GM23338 (cell line): ENCODE data around the gene ARHGEF16. TPM values are rescaled to one million over a fixed set of nuclear protein-coding genes. Genes with fewer than 3 reads are reported as not detected.

ENCODE experiments used
- ATAC-seq: fragments of 200-7000 bp; cut with Tn5 transposase; 3 replicates; pipeline ENCODE4 v1.9.1; 2020
- DNase-seq: peaks from one replicate; pipeline ENCODE4 v3.0.0-alpha.2; 2015; ENCODE audit warnings: low spot score
- H2AFZ ChIP-seq: fragments of 200-600 bp; sonication (generic); 2 replicates; pipeline ENCODE4 v1.8.0; 2016; ENCODE audit warnings: antibody characterized with exemption, mild to moderate bottlenecking, moderate library complexity
- H3F3A ChIP-seq: fragments of 200-600 bp; sonication (generic); replicated peaks from 2 replicates; pipeline ENCODE4 v1.8.0; 2017; ENCODE audit warnings: antibody characterized with exemption, mixed run types, low read depth
- H3K27ac ChIP-seq: fragments of 200-600 bp; sonication (generic); 2 replicates; pipeline ENCODE4 v1.6.1; 2016; ENCODE audit warnings: low read depth
- H3K27me3 ChIP-seq: fragments of 200-600 bp; sonication (generic); 2 replicates; pipeline ENCODE4 v1.8.0; 2016; ENCODE audit warnings: mild to moderate bottlenecking, mixed run types, moderate library complexity; ENCODE audit not compliant: insufficient read depth
- H3K36me3 ChIP-seq: fragments of 200-600 bp; sonication (generic); 2 replicates; pipeline ENCODE4 v1.8.0; 2016; ENCODE audit warnings: mild to moderate bottlenecking; ENCODE audit not compliant: insufficient read depth
- H3K4me1 ChIP-seq: fragments of 200-600 bp; sonication (generic); 2 replicates; pipeline ENCODE4 v1.8.0; 2016; ENCODE audit warnings: mild to moderate bottlenecking, moderate library complexity; ENCODE audit not compliant: insufficient read depth
- H3K4me2 ChIP-seq: fragments of 200-600 bp; sonication (generic); 2 replicates; pipeline ENCODE4 v1.7.1; 2017; ENCODE audit warnings: mixed run types
- H3K4me3 ChIP-seq: fragments of 200-600 bp; sonication (generic); 2 replicates; pipeline ENCODE4 v1.6.1; 2016; ENCODE audit warnings: mixed run types
- H3K79me2 ChIP-seq: fragments of 200-600 bp; sonication (generic); replicated peaks from 2 replicates; pipeline ENCODE4 v1.8.0; 2017; ENCODE audit warnings: mild to moderate bottlenecking; ENCODE audit not compliant: insufficient read depth
- H3K9me2 ChIP-seq: fragments of 200-600 bp; sonication (generic); 2 replicates; pipeline ENCODE4 v1.8.0; 2017; ENCODE audit not compliant: insufficient read depth
- H4K20me1 ChIP-seq: fragments of 200-600 bp; sonication (generic); replicated peaks from 2 replicates; pipeline ENCODE4 v1.8.0; 2017; ENCODE audit warnings: mild to moderate bottlenecking; ENCODE audit not compliant: insufficient read depth
- H3K27ac Mint-ChIP-seq: 2 replicates; pipeline ENCODE4 v1.8.0; 2020; ENCODE audit warnings: inconsistent platforms, mild to moderate bottlenecking, moderate library complexity, mixed read lengths
- H3K27me3 Mint-ChIP-seq: 3 replicates; pipeline ENCODE4 v1.8.0; 2022; ENCODE audit warnings: low read depth, mild to moderate bottlenecking, moderate library complexity, mixed read lengths, inconsistent platforms; ENCODE audit not compliant: insufficient read depth, poor library complexity
- H3K36me3 Mint-ChIP-seq: 3 replicates; pipeline ENCODE4 v1.8.0; 2021; ENCODE audit warnings: low read depth, mild to moderate bottlenecking, inconsistent platforms, moderate library complexity, mixed read lengths
- H3K4me1 Mint-ChIP-seq: 3 replicates; pipeline ENCODE4 v1.8.0; 2020; ENCODE audit warnings: mild to moderate bottlenecking, inconsistent platforms, mixed read lengths
- H3K4me3 Mint-ChIP-seq: 3 replicates; pipeline ENCODE4 v1.8.0; 2021; ENCODE audit warnings: moderate library complexity, mild to moderate bottlenecking, inconsistent platforms, mixed read lengths
- H3K9me3 Mint-ChIP-seq: 3 replicates; pipeline ENCODE4 v1.8.0; 2020; ENCODE audit warnings: moderate library complexity, mild to moderate bottlenecking, inconsistent platforms, mixed read lengths
- CREB1 ChIP-seq: fragments of 250-450 bp; sonication (Bioruptor Pico); IDR thresholded peaks from 2 replicates; pipeline ENCODE4 v1.5.0; 2020; ENCODE audit warnings: low read depth, mild to moderate bottlenecking, moderate library complexity
- EZH2 ChIP-seq: fragments of 200-600 bp; sonication (generic); IDR thresholded peaks from one replicate; pipeline ENCODE4 v1.8.0; 2017; ENCODE audit warnings: antibody characterized with exemption, mild to moderate bottlenecking, low read depth; ENCODE audit not compliant: unreplicated experiment
- JUNB ChIP-seq: IDR thresholded peaks from one replicate; pipeline ENCODE4 v1.6.1; 2016; ENCODE audit warnings: antibody characterized with exemption; ENCODE audit not compliant: unreplicated experiment
- NANOG ChIP-seq: IDR thresholded peaks from 2 replicates; pipeline ENCODE4 v1.6.1; 2016; ENCODE audit warnings: antibody characterized with exemption, borderline replicate concordance
- POLR2AphosphoS5 ChIP-seq: IDR thresholded peaks from 2 replicates; pipeline ENCODE4 v1.6.1; 2016; ENCODE audit warnings: antibody characterized with exemption, low read depth
- ZNF114 ChIP-seq: fragments of 250-450 bp; sonication (Bioruptor Pico); IDR thresholded peaks from 2 replicates; pipeline ENCODE4 v1.5.0; 2020; ENCODE audit warnings: mild to moderate bottlenecking, moderate library complexity
- ZNF331 ChIP-seq: fragments of 250-450 bp; sonication (Bioruptor Pico); IDR thresholded peaks from 2 replicates; pipeline ENCODE4 v1.5.0; 2020; ENCODE audit warnings: low read depth, mild to moderate bottlenecking, moderate library complexity
- polyA plus RNA-seq: library from polyadenylated mRNA; unstranded; fragments of >200 nt; fragmentation: Nextera tagmentation; extraction: Ambion mirVana; gene quantifications from 2 replicates; pipeline ENCODE4 v1.2.1, GENCODE V29; 2016
- total RNA-seq: library from RNA; depleted of rRNA; stranded (reverse); fragments of >200 nt; shearing (Covaris generic); gene quantifications from 2 replicates; pipeline ENCODE4 v1.2.3, GENCODE V29; 2014
- TF ChIP-seq, protein P1 (sequence below): IDR thresholded peaks from 2 replicates; pipeline ENCODE4 v1.6.1; 2016; ENCODE audit warnings: antibody characterized with exemption
- TF ChIP-seq, protein P2 (sequence below): IDR thresholded peaks from one replicate; pipeline ENCODE4 v1.6.1; 2018; ENCODE audit warnings: antibody characterized with exemption; ENCODE audit not compliant: unreplicated experiment
- TF ChIP-seq, protein P3 (sequence below): fragments of 250-450 bp; sonication (Bioruptor Pico); IDR thresholded peaks from 2 replicates; pipeline ENCODE4 v1.5.0; 2020; ENCODE audit warnings: mild to moderate bottlenecking, moderate library complexity
- TF ChIP-seq, protein P4 (sequence below), 2 experiments: fragments of 200-600 bp in 1 of 2; sonication (generic) in 1 of 2; conservative IDR thresholded peaks; 2 replicates each; pipeline versions ENCODE4 v1.5.1 to v1.6.1; 2016 to 2017; ENCODE audit warnings: antibody characterized with exemption in 2 of 2, low read depth in 2 of 2, mild to moderate bottlenecking in 2 of 2, moderate library complexity in 1 of 2

Gene ARHGEF16
- total and polyA plus RNA-seq, 2 experiments from 2014 or later = 12.2 to 29.3 TPM

DNA sequence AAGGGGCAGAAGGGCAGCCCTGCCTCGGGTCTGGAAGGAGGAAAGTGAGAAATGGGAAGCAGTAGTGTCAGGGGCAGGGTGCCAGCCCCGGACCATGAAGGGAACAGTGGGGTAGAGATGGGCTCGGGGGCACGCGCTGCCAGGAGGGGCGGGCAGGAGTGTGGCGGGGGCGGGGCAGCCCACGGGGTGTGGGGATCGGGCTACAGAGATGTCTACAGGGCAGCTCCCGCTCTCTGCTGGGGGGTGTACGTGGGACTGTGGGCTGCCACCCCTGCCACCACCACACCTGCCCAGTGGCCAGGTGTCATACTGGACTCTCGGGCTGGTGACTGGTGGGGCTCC, 7.4 kb downstream of the ARHGEF16 start:
- no peak for ATAC-seq
- TF ChIP-seq EZH2 = no peak
- TF ChIP-seq ZNF331 = no peak
- TF ChIP-seq, protein P1, sequence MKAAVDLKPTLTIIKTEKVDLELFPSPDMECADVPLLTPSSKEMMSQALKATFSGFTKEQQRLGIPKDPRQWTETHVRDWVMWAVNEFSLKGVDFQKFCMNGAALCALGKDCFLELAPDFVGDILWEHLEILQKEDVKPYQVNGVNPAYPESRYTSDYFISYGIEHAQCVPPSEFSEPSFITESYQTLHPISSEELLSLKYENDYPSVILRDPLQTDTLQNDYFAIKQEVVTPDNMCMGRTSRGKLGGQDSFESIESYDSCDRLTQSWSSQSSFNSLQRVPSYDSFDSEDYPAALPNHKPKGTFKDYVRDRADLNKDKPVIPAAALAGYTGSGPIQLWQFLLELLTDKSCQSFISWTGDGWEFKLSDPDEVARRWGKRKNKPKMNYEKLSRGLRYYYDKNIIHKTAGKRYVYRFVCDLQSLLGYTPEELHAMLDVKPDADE = no peak
- no peak for TF ChIP-seq NANOG
- TF ChIP-seq, protein P2, sequence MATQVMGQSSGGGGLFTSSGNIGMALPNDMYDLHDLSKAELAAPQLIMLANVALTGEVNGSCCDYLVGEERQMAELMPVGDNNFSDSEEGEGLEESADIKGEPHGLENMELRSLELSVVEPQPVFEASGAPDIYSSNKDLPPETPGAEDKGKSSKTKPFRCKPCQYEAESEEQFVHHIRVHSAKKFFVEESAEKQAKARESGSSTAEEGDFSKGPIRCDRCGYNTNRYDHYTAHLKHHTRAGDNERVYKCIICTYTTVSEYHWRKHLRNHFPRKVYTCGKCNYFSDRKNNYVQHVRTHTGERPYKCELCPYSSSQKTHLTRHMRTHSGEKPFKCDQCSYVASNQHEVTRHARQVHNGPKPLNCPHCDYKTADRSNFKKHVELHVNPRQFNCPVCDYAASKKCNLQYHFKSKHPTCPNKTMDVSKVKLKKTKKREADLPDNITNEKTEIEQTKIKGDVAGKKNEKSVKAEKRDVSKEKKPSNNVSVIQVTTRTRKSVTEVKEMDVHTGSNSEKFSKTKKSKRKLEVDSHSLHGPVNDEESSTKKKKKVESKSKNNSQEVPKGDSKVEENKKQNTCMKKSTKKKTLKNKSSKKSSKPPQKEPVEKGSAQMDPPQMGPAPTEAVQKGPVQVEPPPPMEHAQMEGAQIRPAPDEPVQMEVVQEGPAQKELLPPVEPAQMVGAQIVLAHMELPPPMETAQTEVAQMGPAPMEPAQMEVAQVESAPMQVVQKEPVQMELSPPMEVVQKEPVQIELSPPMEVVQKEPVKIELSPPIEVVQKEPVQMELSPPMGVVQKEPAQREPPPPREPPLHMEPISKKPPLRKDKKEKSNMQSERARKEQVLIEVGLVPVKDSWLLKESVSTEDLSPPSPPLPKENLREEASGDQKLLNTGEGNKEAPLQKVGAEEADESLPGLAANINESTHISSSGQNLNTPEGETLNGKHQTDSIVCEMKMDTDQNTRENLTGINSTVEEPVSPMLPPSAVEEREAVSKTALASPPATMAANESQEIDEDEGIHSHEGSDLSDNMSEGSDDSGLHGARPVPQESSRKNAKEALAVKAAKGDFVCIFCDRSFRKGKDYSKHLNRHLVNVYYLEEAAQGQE = no peak
- TF ChIP-seq ZNF114 (CRISPR knock-in tag) = no peak
- TF ChIP-seq POLR2AphosphoS5 = no peak
- TF ChIP-seq, protein P3, sequence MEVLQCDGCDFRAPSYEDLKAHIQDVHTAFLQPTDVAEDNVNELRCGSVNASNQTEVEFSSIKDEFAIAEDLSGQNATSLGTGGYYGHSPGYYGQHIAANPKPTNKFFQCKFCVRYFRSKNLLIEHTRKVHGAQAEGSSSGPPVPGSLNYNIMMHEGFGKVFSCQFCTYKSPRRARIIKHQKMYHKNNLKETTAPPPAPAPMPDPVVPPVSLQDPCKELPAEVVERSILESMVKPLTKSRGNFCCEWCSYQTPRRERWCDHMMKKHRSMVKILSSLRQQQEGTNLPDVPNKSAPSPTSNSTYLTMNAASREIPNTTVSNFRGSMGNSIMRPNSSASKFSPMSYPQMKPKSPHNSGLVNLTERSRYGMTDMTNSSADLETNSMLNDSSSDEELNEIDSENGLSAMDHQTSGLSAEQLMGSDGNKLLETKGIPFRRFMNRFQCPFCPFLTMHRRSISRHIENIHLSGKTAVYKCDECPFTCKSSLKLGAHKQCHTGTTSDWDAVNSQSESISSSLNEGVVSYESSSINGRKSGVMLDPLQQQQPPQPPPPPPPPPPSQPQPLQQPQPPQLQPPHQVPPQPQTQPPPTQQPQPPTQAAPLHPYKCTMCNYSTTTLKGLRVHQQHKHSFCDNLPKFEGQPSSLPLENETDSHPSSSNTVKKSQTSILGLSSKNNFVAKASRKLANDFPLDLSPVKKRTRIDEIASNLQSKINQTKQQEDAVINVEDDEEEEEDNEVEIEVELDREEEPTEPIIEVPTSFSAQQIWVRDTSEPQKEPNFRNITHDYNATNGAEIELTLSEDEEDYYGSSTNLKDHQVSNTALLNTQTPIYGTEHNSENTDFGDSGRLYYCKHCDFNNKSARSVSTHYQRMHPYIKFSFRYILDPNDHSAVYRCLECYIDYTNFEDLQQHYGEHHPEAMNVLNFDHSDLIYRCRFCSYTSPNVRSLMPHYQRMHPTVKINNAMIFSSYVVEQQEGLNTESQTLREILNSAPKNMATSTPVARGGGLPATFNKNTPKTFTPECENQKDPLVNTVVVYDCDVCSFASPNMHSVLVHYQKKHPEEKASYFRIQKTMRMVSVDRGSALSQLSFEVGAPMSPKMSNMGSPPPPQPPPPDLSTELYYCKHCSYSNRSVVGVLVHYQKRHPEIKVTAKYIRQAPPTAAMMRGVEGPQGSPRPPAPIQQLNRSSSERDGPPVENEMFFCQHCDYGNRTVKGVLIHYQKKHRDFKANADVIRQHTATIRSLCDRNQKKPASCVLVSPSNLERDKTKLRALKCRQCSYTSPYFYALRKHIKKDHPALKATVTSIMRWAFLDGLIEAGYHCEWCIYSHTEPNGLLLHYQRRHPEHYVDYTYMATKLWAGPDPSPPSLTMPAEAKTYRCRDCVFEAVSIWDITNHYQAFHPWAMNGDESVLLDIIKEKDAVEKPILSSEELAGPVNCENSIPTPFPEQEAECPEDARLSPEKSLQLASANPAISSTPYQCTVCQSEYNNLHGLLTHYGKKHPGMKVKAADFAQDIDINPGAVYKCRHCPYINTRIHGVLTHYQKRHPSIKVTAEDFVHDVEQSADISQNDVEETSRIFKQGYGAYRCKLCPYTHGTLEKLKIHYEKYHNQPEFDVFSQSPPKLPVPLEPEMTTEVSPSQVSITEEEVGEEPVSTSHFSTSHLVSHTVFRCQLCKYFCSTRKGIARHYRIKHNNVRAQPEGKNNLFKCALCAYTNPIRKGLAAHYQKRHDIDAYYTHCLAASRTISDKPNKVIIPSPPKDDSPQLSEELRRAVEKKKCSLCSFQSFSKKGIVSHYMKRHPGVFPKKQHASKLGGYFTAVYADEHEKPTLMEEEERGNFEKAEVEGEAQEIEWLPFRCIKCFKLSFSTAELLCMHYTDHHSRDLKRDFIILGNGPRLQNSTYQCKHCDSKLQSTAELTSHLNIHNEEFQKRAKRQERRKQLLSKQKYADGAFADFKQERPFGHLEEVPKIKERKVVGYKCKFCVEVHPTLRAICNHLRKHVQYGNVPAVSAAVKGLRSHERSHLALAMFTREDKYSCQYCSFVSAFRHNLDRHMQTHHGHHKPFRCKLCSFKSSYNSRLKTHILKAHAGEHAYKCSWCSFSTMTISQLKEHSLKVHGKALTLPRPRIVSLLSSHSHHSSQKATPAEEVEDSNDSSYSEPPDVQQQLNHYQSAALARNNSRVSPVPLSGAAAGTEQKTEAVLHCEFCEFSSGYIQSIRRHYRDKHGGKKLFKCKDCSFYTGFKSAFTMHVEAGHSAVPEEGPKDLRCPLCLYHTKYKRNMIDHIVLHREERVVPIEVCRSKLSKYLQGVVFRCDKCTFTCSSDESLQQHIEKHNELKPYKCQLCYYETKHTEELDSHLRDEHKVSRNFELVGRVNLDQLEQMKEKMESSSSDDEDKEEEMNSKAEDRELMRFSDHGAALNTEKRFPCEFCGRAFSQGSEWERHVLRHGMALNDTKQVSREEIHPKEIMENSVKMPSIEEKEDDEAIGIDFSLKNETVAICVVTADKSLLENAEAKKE (CRISPR knock-in tag) = no peak
- no peak for TF ChIP-seq CREB1
- no peak for TF ChIP-seq JUNB
- TF ChIP-seq, protein P4, sequence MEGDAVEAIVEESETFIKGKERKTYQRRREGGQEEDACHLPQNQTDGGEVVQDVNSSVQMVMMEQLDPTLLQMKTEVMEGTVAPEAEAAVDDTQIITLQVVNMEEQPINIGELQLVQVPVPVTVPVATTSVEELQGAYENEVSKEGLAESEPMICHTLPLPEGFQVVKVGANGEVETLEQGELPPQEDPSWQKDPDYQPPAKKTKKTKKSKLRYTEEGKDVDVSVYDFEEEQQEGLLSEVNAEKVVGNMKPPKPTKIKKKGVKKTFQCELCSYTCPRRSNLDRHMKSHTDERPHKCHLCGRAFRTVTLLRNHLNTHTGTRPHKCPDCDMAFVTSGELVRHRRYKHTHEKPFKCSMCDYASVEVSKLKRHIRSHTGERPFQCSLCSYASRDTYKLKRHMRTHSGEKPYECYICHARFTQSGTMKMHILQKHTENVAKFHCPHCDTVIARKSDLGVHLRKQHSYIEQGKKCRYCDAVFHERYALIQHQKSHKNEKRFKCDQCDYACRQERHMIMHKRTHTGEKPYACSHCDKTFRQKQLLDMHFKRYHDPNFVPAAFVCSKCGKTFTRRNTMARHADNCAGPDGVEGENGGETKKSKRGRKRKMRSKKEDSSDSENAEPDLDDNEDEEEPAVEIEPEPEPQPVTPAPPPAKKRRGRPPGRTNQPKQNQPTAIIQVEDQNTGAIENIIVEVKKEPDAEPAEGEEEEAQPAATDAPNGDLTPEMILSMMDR (conservative IDR thresholded peaks at IDR 0.05; ENCODE audit: low read depth in 2 of 2) = no peak
- H3K4me1 ChIP-seq = no peaks in the 10 kb centered on the region

More for the DNA sequence above, 7.4 kb downstream of the ARHGEF16 start:
- H3K4me3 Mint-ChIP-seq = no peak overlapping the region
- peaks cover 9% of the 10 kb centered on the region for H3K27me3 Mint-ChIP-seq
- peaks cover 6% of the 10 kb centered on the region; the same call in 1 of the 3 replicates for H3K36me3 Mint-ChIP-seq
- no peaks in the 10 kb centered on the region; the same call in 2 of the 3 replicates for H3K9me3 Mint-ChIP-seq
- Histone ChIP-seq H3K4me2 (no peak overlapping the region), H2AFZ (no peak overlapping the region), H3K9me2 (no peaks in the 10 kb centered on the region), H3K36me3 (no peaks in the 10 kb centered on the region), H4K20me1 (no peaks in the 10 kb centered on the region), H3K79me2 (peaks cover 5% of the 10 kb centered on the region; the same call in 1 of the 2 replicates), H3K27me3 (no peaks in the 10 kb centered on the region), H3K27ac (no peak overlapping the region), H3F3A (no peaks in the 10 kb centered on the region), H3K4me3 (no peak overlapping the region)
- DNase-seq = no peak
- peak overlapping the region; percentile 83; the same call in 1 of the 2 replicates for H3K27ac Mint-ChIP-seq
- peaks cover 18% of the 10 kb centered on the region for H3K4me1 Mint-ChIP-seq
